ENCODE results near the gene ERVK3-1.
"Not testable (repeated sequence)": the region's sequence is repeated elsewhere in the genome, so short reads cannot be mapped to it uniquely, and the experiment has no call there.

ERVK3-1 gene, protein sequence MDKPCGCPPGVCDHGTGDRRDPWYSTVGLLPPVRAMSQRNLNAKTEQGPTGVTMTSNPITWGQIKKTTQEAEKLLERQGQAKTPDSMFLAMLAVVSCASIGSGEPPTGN

DNA sequence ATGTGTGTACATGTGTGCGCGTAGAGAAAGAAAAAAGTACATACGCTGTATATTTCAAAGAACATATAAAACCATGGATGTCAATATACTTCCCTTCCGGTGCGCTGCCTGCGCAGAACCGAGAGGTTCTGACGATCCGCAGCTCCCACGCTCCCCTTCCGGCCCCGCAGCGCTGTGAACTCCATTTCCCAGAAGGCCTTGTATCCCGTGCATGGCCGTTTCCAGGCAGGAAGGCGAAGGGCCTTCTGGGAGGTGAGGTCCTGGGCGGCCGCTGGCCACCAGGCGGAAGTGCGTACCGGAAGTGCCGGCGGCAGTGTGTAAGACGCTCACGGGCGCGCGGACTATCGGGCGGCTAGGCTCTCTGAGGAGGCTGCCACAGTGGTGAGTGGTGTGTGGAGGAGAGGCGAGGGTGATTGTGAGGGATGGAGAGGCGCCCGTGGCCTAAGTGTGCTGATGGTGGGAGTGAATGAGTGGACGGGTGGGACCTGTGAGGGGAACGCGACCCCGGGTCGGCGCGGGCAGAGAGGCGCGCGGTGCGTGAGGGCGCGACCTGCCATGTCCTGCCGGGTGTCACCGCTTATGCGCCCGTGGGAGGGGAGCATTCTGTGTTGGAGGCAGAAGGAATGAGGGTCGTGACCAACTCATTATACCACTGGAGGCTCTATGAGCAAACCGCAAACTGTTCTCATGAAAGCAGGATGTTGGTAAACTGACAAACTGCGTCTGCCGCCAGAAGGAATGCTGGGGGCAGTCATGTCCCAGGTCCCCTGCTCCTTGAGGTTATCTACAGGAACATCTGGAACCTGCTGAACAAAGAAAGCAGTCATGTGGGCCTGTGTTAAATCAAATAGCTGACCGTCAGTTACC is at the start of gene ERVK3-1:
Gene ERVK3-1 (plus strand): TSS at position 313 of the 867 bp plus-strand sequence. CDS start 6,792 bp downstream, outside the sequence.
- DNase-seq = peak; percentile 91

DNA sequence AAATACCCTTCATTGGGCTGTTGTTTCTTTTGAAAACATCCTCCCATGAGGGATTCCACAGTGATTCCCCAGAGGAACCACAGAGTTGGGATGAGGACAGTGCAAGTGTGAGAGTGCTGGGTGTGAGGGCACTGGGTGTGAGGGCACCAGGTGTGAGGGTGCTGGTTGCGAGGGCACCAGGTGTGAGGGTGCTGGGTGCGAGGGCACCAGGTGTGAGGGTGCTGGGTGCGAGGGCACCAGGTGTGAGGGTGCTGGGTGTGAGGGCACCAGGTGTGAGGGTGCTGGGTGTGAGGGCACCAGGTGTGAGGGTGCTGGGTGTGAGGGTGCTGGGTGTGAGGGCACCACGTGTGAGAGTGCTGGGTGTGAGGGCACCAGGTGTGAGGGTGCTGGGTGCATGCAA is 46.9 kb upstream of the ERVK3-1 start:
- not testable (repeated sequence) for DNase-seq

DNA sequence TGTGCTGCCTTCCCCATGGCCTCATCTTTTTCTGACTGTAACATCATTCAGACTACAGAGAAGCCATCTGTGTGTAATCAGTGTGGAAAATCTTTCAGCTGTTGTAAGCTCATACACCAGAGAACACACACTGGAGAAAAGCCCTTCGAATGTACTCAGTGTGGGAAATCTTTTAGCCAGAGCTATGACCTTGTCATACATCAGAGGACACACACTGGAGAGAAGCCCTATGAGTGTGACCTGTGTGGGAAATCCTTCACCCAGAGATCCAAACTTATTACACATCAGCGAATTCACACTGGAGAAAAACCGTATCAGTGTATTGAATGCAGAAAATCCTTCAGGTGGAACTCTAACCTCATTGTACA is 43.6 kb upstream of the ERVK3-1 start:
- DNase-seq = no peak

DNA sequence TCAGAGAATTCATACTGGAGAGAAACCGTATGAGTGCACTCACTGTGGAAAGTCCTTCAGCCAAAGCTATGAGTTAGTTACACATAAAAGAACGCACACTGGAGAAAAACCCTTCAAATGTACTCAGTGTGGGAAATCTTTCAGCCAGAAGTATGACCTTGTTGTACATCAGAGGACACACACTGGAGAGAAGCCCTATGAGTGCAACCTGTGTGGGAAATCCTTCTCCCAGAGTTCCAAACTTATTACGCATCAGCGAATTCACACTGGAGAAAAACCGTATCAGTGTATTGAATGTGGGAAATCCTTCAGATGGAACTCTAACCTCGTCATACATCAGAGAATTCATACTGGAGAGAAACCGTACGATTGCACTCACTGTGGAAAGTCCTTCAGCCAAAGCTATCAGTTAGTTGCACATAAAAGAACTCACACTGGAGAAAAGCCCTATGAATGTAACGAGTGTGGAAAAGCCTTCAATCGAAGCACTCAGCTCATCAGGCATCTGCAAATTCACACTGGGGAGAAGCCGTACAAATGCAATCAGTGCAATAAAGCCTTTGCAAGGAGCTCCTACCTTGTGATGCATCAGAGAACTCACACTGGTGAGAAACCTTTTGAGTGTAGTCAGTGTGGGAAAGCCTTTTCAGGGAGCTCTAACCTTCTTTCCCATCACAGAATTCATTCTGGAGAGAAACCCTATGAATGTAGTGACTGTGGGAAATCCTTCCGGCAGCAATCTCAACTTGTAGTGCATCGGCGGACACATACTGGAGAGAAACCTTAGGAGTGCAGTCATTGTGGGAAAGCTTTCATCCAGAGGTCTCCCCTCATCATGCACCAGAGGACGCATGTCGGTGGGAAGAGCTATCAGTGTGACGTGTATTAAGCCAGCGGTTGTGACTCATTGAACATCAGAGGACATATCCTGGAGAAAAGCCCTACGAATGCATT is 42.9 kb upstream of the ERVK3-1 start:
- DNase-seq = no peak

DNA sequence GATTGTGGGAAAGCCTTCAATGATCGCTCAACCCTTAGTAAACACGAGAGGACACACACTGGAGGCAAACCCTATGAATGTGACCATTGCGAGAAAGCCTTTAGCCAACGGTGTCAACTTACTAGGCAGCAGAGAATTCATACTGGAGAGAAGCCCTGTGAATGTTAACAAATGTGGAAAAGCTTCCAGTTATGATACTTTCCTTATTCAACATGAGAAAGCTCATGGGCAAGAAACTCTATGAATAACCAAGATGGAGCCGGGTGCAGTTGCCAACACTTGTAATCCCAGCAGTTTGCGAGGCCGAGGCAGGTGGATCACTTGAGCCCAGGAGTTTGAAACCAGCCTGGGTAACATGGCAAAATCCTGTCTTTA is 42.3 kb upstream of the ERVK3-1 start:
- no peak for DNase-seq

DNA sequence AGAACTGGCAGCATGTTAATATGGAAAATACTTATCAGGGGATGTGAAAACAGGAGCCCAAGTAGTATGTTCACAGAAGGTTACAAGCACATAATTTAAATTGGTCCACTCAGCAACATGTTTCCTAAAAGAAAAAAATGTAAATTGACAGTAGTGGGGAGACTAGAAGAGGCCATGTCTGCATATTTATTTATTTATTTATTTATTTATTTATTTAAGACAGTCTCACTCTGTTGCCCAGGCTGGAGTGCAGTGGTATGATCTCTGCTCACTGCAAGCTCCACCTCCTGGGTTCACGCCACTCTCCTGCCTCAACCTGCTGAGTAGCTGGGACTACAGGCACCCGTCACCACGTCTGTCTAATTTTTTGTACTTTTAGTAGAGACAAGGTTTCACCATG is 40.1 kb upstream of the ERVK3-1 start:
- DNase-seq = no peak

DNA sequence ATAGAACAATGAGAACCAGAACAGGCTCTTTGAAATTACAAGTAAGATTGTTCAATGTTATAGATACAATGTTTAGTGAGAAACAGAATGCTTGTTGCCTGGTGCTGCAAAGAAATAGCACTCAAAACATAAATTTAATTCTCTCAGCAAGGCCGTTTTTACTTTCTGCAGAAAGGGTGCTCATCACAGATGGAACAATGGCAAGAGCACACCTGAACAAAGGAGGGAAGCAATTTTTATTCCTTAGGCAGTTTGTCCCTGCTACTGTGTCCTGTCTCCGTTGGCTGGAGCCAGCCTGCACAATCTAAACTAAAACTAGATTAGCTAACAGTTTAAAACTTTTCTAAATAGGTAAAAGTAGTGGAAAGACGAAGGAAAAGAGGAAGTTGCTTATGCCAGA is 36.8 kb upstream of the ERVK3-1 start:
- DNase-seq = no peak

DNA sequence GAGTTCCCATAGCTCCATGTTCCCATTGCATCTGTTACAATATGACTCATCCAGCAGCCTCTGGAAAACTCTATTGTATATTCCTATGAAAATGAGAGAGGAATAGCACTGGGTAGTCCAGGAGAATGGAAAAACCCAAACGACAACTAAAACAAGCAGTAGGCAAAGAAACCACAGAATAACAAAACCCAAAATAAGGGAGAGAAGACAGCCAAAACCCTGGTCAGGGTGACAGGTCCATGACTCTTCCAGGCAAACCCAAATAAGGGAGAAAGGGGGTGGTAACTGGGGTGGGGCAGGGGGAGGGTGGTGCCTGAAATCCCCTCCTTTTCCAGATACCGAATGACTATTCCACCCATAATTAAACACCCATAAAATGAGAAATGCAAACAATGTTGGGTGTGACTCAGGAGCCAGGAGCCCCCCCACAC is 30.4 kb upstream of the ERVK3-1 start:
- DNase-seq = no peak

DNA sequence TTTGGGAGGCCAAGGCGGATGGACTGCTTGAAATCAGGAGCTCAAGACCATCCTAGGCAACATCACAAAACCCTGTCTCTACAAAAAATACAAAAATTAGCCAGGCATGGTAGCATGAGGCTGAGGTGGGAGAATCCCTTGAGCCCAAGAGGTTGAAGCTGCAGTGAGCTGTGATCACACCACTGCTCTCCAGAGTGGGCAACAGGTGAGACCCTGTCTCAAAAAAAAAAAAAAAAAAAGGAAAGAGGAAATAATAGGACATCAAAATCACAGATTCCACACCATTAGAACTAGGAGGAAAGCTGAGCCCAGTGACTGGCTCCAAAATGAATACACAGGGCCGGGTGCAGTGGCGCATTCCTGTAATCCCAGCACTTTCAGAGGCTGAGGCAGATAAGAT is 29.6 kb upstream of the ERVK3-1 start:
- DNase-seq = no peak

DNA sequence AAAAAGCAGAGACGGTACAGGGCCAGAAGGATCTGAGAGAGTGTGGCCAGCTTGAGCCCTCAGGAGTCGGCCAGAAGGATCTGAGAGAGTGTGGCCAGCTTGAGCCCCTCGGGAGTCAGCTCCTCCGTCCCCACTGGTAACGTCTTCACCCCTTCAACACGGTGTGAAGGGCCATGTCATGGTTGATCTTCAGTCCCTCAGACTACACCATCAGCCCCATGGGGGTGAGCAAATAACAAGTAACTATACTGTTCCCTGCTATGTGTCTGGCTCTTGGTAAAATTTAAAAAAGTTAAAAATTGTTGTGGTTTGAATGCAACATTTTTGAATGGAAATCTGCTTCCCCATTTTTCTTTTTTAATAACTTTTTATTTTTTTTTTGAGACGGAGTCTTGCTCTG is 28.0 kb upstream of the ERVK3-1 start:
- no peak for DNase-seq

DNA sequence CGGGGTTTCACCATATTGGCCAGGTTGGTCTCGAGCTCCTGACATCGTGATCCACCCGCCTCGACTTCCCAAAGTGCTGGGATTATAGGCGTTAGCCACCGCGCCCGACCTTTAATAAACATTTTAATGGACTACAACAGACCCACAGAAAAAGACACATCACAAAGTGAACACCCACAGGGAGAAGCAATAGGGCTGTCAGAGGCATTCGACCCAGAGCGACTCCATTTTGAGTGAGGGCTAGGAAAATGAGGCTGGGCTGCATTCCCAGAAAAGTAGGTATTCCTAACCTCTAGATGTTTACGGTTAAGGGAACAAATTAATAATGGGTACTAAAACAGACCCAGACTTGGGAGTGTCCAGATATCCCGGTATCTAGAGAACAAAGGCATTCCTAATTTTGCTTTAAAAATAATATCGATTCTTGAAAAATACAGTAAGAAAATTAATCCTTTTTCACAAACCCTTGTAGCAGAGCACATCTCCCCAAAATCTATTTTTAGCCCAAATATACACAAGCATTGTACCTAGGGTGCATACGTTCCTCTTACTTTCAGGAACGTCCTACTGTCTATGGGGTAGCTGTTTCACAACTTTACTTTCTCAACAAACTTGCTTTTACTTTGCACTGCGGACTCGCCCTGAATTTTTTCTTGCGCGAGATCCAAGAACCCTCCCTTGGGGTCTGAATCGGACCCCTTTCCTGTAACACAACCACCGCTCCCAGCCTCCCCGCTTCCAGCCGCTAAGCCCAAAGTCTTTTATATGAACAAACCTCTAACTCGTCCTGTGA is 27.2 kb upstream of the ERVK3-1 start:
- no peak for DNase-seq

DNA sequence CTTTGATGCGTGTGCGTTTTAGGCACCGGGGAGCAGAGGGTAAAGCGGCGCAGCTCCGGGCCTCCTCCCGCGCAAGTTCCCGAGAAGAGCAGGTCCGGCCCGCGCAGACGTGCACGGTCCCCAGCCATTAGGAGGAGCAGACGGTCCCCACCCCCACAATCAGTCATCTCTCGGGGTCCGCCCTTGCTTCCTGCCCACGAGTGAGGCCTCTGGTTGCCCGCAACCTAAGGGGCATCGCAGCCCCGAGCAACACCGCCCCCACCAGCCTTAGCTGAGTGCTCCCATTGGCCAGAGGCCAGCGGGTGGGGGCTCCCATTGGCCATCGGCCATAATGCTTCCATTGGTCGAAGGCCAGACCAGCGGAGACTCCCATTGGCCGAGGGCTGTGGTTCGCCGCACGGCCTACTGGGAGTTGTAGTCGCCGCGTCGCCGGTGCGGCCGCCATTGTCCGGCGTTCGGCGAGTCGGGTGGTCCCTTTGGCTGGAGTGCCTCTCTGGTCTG is 26.6 kb upstream of the ERVK3-1 start, which contains the start of gene ZNF8:
Gene ZNF8 (plus strand): TSS at position 415 of the 501 bp plus-strand sequence. CDS start 127 bp downstream, outside the sequence.
- peak; percentile 92 for DNase-seq

DNA sequence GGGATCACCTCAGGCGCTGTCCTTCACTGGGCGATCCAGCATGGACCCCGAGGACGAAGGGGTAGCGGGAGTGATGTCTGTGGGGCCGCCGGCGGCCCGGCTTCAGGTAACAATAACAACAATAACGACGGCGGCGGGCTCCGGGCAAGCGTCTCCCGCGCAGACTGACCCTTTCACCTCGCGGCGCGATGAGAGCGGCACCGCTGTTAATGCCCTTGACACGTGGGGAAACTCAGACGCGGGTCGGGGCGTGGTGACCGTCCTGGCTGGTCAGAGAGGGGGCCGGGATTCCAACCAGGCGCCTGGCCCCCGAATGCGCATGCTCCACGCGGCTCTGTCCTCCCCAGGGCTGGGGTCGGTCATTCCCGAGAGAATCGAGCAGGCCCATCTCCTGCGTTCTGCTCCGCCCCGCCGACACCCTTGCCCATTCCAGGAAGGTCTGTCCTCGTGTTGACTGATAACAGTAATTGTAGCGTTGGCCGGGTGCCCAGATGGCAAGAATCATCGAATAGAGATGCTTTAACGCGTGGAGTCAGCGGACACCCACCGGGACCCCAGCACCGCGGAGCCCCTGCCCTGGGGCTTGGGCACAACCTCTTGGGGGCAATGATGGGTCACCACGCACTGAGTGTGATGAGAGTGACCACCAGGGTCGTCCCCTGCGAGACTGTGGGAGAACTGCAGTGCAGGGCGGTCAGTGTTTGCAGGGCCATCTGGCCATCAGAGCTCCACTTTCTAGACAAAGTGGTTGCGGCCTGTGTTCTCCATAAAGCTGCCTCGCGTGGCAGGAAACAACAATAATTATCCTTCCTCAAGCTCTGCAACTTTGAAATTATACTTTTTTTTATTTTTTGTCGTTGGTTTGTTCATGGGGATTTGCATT is 25.9 kb upstream of the ERVK3-1 start:
- DNase-seq = no peak

DNA sequence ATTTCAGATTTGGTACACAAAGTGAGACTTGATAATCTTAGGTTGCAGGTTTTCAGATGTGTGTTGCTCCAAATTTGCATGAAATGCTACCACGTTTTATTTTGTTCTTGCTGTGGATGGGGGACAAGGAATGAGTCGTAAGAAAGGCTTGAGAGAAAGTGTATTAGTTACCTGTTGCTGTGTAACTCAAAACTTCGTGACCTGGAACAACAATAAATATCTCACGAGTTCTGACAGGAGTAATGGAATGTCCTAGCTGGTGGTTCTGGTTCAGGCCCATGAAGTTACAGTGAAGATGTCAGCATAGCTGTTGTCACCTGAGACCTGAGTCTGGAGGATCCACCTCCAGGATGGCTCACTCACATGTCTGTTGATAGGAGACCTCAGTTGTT is 25.3 kb upstream of the ERVK3-1 start:
- DNase-seq = no peak

DNA sequence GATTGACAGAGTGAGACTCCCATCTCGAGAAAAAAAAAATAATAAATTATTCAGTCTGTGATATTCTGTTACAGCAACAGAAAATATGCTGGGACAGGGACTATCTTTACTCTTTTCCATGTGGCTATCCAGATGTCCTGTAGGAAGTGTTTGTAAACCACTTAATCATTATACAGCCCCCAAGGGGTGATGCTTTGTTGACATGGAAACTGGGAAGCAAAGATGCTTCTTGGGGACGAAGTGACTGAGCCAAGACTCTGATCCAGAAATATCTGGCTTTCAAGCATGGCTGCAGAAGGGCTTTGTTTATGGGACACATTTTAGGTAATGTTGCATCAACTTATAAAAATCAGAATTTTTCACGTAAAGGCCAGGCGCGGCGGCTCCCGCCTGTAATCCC is 21.0 kb upstream of the ERVK3-1 start:
- DNase-seq = no peak

DNA sequence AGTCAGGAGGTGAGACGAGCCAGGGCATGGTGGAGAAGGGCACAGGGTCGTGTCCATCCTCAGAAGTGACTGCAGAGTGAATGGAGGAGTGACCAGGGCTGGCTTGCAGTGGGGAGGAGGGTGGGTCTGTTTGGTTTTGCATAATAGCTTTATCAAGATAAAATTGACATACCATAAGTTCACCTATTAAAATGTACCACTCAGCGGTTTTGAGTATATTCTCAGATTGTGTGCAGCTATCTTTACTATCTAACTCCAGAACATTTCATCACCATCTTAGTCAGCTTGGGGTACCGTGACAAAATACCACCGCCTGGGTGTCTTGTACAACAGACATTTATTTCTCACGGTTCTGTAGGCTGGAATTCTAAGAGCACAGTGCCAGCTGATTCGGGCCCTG is 13.2 kb upstream of the ERVK3-1 start:
- DNase-seq = no peak

DNA sequence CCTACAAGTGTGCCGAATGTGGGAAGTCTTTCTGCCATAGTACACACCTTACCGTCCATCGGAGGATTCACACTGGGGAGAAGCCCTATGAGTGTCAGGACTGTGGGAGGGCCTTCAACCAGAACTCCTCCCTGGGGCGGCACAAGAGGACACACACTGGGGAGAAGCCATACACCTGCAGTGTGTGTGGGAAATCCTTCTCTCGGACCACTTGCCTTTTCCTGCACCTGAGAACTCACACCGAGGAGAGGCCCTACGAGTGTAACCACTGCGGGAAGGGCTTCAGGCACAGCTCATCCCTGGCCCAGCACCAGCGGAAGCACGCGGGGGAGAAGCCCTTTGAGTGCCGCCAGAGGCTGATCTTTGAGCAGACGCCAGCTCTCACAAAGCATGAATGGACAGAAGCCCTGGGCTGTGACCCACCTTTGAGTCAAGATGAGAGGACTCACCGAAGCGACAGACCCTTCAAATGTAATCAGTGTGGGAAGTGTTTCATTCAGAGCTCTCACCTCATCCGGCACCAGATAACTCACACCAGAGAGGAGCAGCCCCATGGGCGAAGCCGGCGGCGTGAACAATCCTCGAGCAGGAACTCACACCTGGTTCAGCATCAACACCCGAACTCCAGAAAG is 10.3 kb upstream of the ERVK3-1 start:
- no peak for DNase-seq

DNA sequence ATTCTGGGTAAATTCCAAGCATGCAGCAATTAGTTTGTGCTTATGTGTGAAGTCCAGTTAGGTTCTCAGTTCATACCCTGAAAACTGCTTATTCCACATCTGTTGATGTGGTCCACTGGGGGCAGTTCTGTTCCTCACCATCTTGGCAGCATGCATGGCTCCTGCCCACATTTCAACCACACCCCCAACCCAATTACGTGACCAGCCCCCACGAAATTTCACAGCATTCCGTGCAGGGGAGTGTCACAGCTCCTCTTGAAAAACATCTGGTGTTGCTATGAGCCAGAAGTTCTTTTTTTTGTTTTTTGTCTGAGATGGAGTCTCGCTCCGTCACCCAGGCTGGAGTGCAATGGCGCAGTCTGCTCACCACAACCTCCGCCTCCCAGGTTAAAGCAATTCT is 9.1 kb upstream of the ERVK3-1 start:
- DNase-seq = no peak

DNA sequence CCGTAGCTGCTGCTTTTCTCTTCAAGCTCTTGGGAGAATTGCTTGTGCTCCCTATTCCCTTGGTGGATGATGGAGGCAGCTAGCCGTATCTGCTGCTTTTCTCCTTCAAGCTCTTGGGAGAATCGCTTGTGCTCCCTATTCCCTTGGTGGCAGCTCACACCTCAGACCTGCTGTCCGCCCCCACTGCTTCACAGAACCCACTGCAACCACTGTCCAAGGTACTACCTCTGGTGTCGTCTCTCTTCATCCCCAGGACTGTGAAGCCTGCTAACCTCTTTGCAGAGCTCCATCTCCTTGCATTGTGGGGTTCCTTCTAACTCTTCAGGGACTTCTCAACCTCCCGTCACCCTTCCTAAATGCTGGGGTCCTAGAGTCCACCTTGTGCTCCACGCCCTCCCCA is 4.6 kb upstream of the ERVK3-1 start:
- DNase-seq = no peak

DNA sequence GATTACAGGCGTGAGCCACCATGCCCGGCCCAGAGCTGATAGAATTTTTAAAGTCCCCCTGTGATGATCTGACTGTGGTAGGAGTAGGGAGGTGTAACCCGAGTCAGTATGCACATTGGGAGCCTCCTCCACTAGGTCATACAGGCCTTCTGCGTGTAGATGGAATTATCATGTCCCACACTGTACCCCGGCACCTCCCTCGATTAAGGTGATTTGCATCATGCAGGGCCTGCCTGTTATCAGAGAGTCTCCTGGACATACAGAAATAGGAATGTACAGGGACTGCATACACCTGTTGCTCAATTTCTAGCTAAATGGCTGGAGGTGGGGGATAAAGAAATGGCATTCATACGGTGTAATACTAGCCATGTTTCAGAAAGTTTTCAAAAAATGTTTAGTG is 922 bp upstream of the ERVK3-1 start:
- no peak for DNase-seq

DNA sequence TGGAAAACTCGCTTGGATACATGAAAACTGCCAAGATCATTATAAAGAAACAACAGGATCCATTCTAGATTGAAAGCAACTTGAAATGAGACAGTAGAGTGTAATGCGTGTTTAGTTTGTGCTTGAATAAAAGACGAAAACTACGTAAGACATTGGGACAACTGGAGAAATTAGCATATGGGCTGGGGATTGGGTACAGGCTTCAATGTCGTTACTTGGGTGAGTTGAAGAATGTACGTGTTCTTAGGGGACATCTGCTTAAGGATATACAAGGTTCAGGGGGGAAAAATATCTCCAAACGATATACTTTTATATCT is 471 bp upstream of the ERVK3-1 start:
- no peak for DNase-seq
